ENCODE measurements around the gene PDGFA. TPM values are rescaled to one million over a fixed set of nuclear protein-coding genes. Genes with fewer than 3 reads are reported as not detected.

Gene PDGFA
- total RNA-seq, 6 experiments from 2014 or later = 7.1 to 8.7 (median 7.8) TPM

- TF ChIP-seq CTCF (IDR thresholded peaks at IDR 0.05) = no peak
- H3K27me3 Mint-ChIP-seq (ENCODE audit: insufficient read depth) = peaks cover 7% of the 10 kb centered on the region
- no peaks in the 10 kb centered on the region for H3K9me3 Mint-ChIP-seq
- H3K4me1 Mint-ChIP-seq (ENCODE audit: low read depth) = no peaks in the 10 kb centered on the region
- H3K4me3 Mint-ChIP-seq = no peak overlapping the region
- H3K36me3 Mint-ChIP-seq (ENCODE audit: low read depth) = no peaks in the 10 kb centered on the region
- H3K27ac Mint-ChIP-seq = no peak overlapping the region
- DNase-seq = no peak
These were observed 65.9 kb downstream of the PDGFA start for GRCh38 chr7:453597-454306.

- DNase-seq = no peak
- Mint-ChIP-seq H3K4me3 (no peak overlapping the region), H3K9me3 (no peaks in the 10 kb centered on the region), H3K27ac (no peak overlapping the region), H3K36me3 (ENCODE audit: low read depth) (no peaks in the 10 kb centered on the region), H3K27me3 (ENCODE audit: insufficient read depth) (peaks cover 8% of the 10 kb centered on the region), H3K4me1 (ENCODE audit: low read depth) (no peaks in the 10 kb centered on the region)
- TF ChIP-seq CTCF (IDR thresholded peaks at IDR 0.05) = no peak
These were observed 66.7 kb downstream of the PDGFA start for GRCh38 chr7:452791-453455.

GRCh38 chr7:452226-452751 is 67.4 kb downstream of the PDGFA start:
- H3K4me3 Mint-ChIP-seq = no peak overlapping the region
- H3K9me3 Mint-ChIP-seq = no peaks in the 10 kb centered on the region
- no peak for DNase-seq
- no peak for TF ChIP-seq CTCF (IDR thresholded peaks at IDR 0.05)
- H3K27me3 Mint-ChIP-seq (ENCODE audit: insufficient read depth) = peaks cover 8% of the 10 kb centered on the region
- H3K27ac Mint-ChIP-seq = no peak overlapping the region
- H3K36me3 Mint-ChIP-seq (ENCODE audit: low read depth) = no peaks in the 10 kb centered on the region
- H3K4me1 Mint-ChIP-seq (ENCODE audit: low read depth) = no peaks in the 10 kb centered on the region

DNA sequence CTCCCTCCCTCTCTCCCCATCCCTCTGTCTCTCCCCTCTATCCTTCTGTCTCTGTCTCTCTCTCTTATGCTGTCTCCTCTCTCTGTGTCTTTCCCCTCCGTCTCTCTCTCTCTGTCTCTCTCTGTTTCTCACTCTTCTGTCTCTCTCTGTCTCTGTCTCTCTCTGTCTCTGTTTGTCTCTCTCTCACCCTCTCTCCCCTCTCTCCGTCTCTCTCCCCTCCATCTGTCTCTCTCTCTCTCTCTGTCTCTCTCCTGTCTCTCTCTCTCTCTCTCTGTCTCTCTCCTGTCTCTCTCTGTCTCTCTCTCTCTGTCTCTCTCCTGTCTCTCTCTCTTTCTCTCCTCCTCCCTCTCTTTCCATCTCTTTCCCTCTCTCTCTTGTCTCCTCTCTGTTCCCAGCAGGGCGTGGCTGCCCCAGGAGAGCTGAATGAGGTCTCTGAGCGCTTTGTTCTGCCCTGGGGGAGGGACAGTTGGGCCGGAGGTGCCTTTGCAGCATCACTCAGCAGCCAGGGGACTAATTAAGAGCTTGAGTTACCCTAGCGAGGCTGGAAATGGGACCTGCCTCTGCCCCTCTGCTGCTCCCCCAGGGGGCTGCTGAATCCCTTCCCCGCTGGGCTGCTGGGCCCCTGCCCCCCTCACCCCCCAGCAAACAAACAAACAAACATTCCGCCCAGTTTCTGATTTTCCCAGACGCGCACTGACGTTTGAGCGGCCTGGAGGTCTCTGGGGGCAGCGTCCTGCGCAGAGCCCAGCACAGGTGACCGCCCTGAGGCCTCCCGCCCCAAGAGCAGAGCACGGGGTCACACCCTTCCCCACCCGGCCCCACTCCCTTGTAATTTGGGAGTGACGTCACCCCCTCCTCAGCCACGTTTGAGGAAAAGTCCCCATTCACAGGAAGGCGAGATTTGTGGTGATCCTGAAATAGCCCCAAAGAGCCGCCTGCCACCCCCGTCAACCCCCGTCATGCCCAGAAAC is 68.1 kb downstream of the PDGFA start:
- Mint-ChIP-seq H3K27me3 (ENCODE audit: insufficient read depth) (peaks cover 8% of the 10 kb centered on the region), H3K4me1 (ENCODE audit: low read depth) (no peaks in the 10 kb centered on the region), H3K4me3 (no peak overlapping the region), H3K9me3 (no peaks in the 10 kb centered on the region), H3K27ac (no peak overlapping the region), H3K36me3 (ENCODE audit: low read depth) (no peaks in the 10 kb centered on the region)
- TF ChIP-seq CTCF (IDR thresholded peaks at IDR 0.05) = no peak
- DNase-seq = no peak

GRCh38 chr7:450741-451140 is 68.9 kb downstream of the PDGFA start:
- H3K27ac Mint-ChIP-seq = no peak overlapping the region
- no peaks in the 10 kb centered on the region for H3K4me1 Mint-ChIP-seq (ENCODE audit: low read depth)
- H3K9me3 Mint-ChIP-seq = no peaks in the 10 kb centered on the region
- TF ChIP-seq CTCF (IDR thresholded peaks at IDR 0.05) = no peak
- H3K36me3 Mint-ChIP-seq (ENCODE audit: low read depth) = no peaks in the 10 kb centered on the region
- H3K4me3 Mint-ChIP-seq = no peak overlapping the region
- DNase-seq = no peak
- peaks cover 8% of the 10 kb centered on the region for H3K27me3 Mint-ChIP-seq (ENCODE audit: insufficient read depth)
